WI38 (cell line): ENCODE data around the gene CARD10.

Experiments
- H3K4me3 ChIP-seq: 2 replicates; pipeline ENCODE4 v1.5.1; 2011; ENCODE audit warnings: low read depth, mild to moderate bottlenecking, control low read depth, low read length
- CTCF ChIP-seq: IDR thresholded peaks from 2 replicates; pipeline ENCODE4 v1.5.1; 2012; ENCODE audit warnings: low read depth, mild to moderate bottlenecking, control low read depth, low read length

CARD10 gene

GRCh38 chr22:37443086-37443485 lies 76.1 kb downstream of the CARD10 start:
- TF ChIP-seq CTCF, result no peak
- no peak overlapping the region for H3K4me3 ChIP-seq

- H3K4me3 ChIP-seq, result no peak overlapping the region
- TF ChIP-seq CTCF, result no peak
These were observed 76.7 kb downstream of the CARD10 start for GRCh38 chr22:37442537-37442936.

GRCh38 chr22:37442135-37442534 lies 77.1 kb downstream of the CARD10 start:
- no peak overlapping the region for H3K4me3 ChIP-seq
- TF ChIP-seq CTCF, result no peak

- TF ChIP-seq CTCF, result no peak
- H3K4me3 ChIP-seq, result no peak overlapping the region
These were observed 78.3 kb downstream of the CARD10 start for GRCh38 chr22:37440875-37441274.
